ENCODE data around the gene UPK3B.
"Not testable (repeated sequence)": the region's sequence is repeated elsewhere in the genome, so short reads cannot be mapped to it uniquely, and the experiment has no call there.

UPK3B gene

GRCh38 chr7:76482660-76483059, 27.7 kb upstream of the UPK3B start:
- not testable (repeated sequence) for H3K36me3 ChIP-seq (ENCODE audit: control insufficient read depth, low read length); H3F3A ChIP-seq (ENCODE audit: control insufficient read depth, insufficient read depth); H3K9me3 ChIP-seq (ENCODE audit: control insufficient read depth, insufficient read depth, low read length); H3K27ac ChIP-seq (ENCODE audit: low read depth, low read length); H4K20me1 ChIP-seq (ENCODE audit: control insufficient read depth, insufficient read depth, low read depth, low read length); H3K4me1 ChIP-seq (ENCODE audit: control insufficient read depth, low read length); H3K4me3 ChIP-seq (ENCODE audit: low read length); H3K9me2 ChIP-seq (replicated peaks; ENCODE audit: control insufficient read depth, low read length); H3K79me2 ChIP-seq (ENCODE audit: control insufficient read depth, low read length); H3K4me2 ChIP-seq (ENCODE audit: low read length); H3K27me3 ChIP-seq (ENCODE audit: control insufficient read depth, low read length)

GRCh38 chr7:76483081-76483480, 27.3 kb upstream of the UPK3B start:
- not testable (repeated sequence) for H3K4me1 ChIP-seq (ENCODE audit: control insufficient read depth, low read length); H3K9me3 ChIP-seq (ENCODE audit: control insufficient read depth, insufficient read depth, low read length); H3K9me2 ChIP-seq (replicated peaks; ENCODE audit: control insufficient read depth, low read length); H3K4me2 ChIP-seq (ENCODE audit: low read length); H4K20me1 ChIP-seq (ENCODE audit: control insufficient read depth, insufficient read depth, low read depth, low read length); H3K4me3 ChIP-seq (ENCODE audit: low read length); H3K79me2 ChIP-seq (ENCODE audit: control insufficient read depth, low read length); H3K27me3 ChIP-seq (ENCODE audit: control insufficient read depth, low read length); H3K36me3 ChIP-seq (ENCODE audit: control insufficient read depth, low read length); H3K27ac ChIP-seq (ENCODE audit: low read depth, low read length); H3F3A ChIP-seq (ENCODE audit: control insufficient read depth, insufficient read depth)

GRCh38 chr7:76484456-76484855, 25.9 kb upstream of the UPK3B start:
- not testable (repeated sequence) for H3K9me3 ChIP-seq (ENCODE audit: control insufficient read depth, insufficient read depth, low read length); H3K4me3 ChIP-seq (ENCODE audit: low read length); H3K4me1 ChIP-seq (ENCODE audit: control insufficient read depth, low read length); H3F3A ChIP-seq (ENCODE audit: control insufficient read depth, insufficient read depth); H3K27me3 ChIP-seq (ENCODE audit: control insufficient read depth, low read length); H3K27ac ChIP-seq (ENCODE audit: low read depth, low read length); H3K4me2 ChIP-seq (ENCODE audit: low read length); H4K20me1 ChIP-seq (ENCODE audit: control insufficient read depth, insufficient read depth, low read depth, low read length); H3K36me3 ChIP-seq (ENCODE audit: control insufficient read depth, low read length); H3K9me2 ChIP-seq (replicated peaks; ENCODE audit: control insufficient read depth, low read length); H3K79me2 ChIP-seq (ENCODE audit: control insufficient read depth, low read length)

GRCh38 chr7:76485822-76486610, 24.3 kb upstream of the UPK3B start:
- H3K36me3 ChIP-seq (ENCODE audit: control insufficient read depth, low read length); H3K9me3 ChIP-seq (ENCODE audit: control insufficient read depth, insufficient read depth, low read length); H3K4me3 ChIP-seq (ENCODE audit: low read length); H3K4me1 ChIP-seq (ENCODE audit: control insufficient read depth, low read length); H4K20me1 ChIP-seq (ENCODE audit: control insufficient read depth, insufficient read depth, low read depth, low read length); H3K9me2 ChIP-seq (replicated peaks; ENCODE audit: control insufficient read depth, low read length); H3F3A ChIP-seq (ENCODE audit: control insufficient read depth, insufficient read depth); H3K79me2 ChIP-seq (ENCODE audit: control insufficient read depth, low read length); H3K27me3 ChIP-seq (ENCODE audit: control insufficient read depth, low read length): not testable (repeated sequence)
- peak overlapping the region; percentile 27; the same call in 1 of the 2 replicates for H3K4me2 ChIP-seq (ENCODE audit: low read length)
- peak overlapping the region; percentile 41; the same call in 1 of the 2 replicates for H3K27ac ChIP-seq (ENCODE audit: low read depth, low read length)

GRCh38 chr7:76486618-76487017, 23.7 kb upstream of the UPK3B start:
- H3K4me3 ChIP-seq (ENCODE audit: low read length); H3K9me3 ChIP-seq (ENCODE audit: control insufficient read depth, insufficient read depth, low read length); H3K4me1 ChIP-seq (ENCODE audit: control insufficient read depth, low read length); H3K27ac ChIP-seq (ENCODE audit: low read depth, low read length); H4K20me1 ChIP-seq (ENCODE audit: control insufficient read depth, insufficient read depth, low read depth, low read length); H3K36me3 ChIP-seq (ENCODE audit: control insufficient read depth, low read length); H3K79me2 ChIP-seq (ENCODE audit: control insufficient read depth, low read length); H3K27me3 ChIP-seq (ENCODE audit: control insufficient read depth, low read length); H3K9me2 ChIP-seq (replicated peaks; ENCODE audit: control insufficient read depth, low read length); H3K4me2 ChIP-seq (ENCODE audit: low read length); H3F3A ChIP-seq (ENCODE audit: control insufficient read depth, insufficient read depth): not testable (repeated sequence)

GRCh38 chr7:76487969-76488368, 22.4 kb upstream of the UPK3B start:
- not testable (repeated sequence) for H3K79me2 ChIP-seq (ENCODE audit: control insufficient read depth, low read length); H3K4me2 ChIP-seq (ENCODE audit: low read length); H4K20me1 ChIP-seq (ENCODE audit: control insufficient read depth, insufficient read depth, low read depth, low read length); H3K4me3 ChIP-seq (ENCODE audit: low read length); H3K9me2 ChIP-seq (replicated peaks; ENCODE audit: control insufficient read depth, low read length); H3K27ac ChIP-seq (ENCODE audit: low read depth, low read length); H3F3A ChIP-seq (ENCODE audit: control insufficient read depth, insufficient read depth); H3K9me3 ChIP-seq (ENCODE audit: control insufficient read depth, insufficient read depth, low read length); H3K27me3 ChIP-seq (ENCODE audit: control insufficient read depth, low read length); H3K36me3 ChIP-seq (ENCODE audit: control insufficient read depth, low read length)
- H3K4me1 ChIP-seq (ENCODE audit: control insufficient read depth, low read length): peaks cover 16% of the 10 kb centered on the region

- not testable (repeated sequence) for H3K27me3 ChIP-seq (ENCODE audit: control insufficient read depth, low read length); H3F3A ChIP-seq (ENCODE audit: control insufficient read depth, insufficient read depth); H3K36me3 ChIP-seq (ENCODE audit: control insufficient read depth, low read length); H3K9me3 ChIP-seq (ENCODE audit: control insufficient read depth, insufficient read depth, low read length); H3K79me2 ChIP-seq (ENCODE audit: control insufficient read depth, low read length); H3K4me3 ChIP-seq (ENCODE audit: low read length); H3K27ac ChIP-seq (ENCODE audit: low read depth, low read length); H4K20me1 ChIP-seq (ENCODE audit: control insufficient read depth, insufficient read depth, low read depth, low read length); H3K9me2 ChIP-seq (replicated peaks; ENCODE audit: control insufficient read depth, low read length)
- peak overlapping the region; percentile 43 for H3K4me2 ChIP-seq (ENCODE audit: low read length)
- H3K4me1 ChIP-seq (ENCODE audit: control insufficient read depth, low read length): peaks cover 12% of the 10 kb centered on the region
Measured at GRCh38 chr7:76492139-76492538, 18.2 kb upstream of the UPK3B start.

GRCh38 chr7:76495717-76496116, 14.6 kb upstream of the UPK3B start:
- H3K4me1 ChIP-seq (ENCODE audit: control insufficient read depth, low read length); H3K9me2 ChIP-seq (replicated peaks; ENCODE audit: control insufficient read depth, low read length); H3K27ac ChIP-seq (ENCODE audit: low read depth, low read length); H4K20me1 ChIP-seq (ENCODE audit: control insufficient read depth, insufficient read depth, low read depth, low read length); H3K4me2 ChIP-seq (ENCODE audit: low read length); H3K9me3 ChIP-seq (ENCODE audit: control insufficient read depth, insufficient read depth, low read length); H3K79me2 ChIP-seq (ENCODE audit: control insufficient read depth, low read length); H3K36me3 ChIP-seq (ENCODE audit: control insufficient read depth, low read length); H3K27me3 ChIP-seq (ENCODE audit: control insufficient read depth, low read length); H3F3A ChIP-seq (ENCODE audit: control insufficient read depth, insufficient read depth); H3K4me3 ChIP-seq (ENCODE audit: low read length): not testable (repeated sequence)

All from DOHH2 (cell line).